Suprapubic skin (tissue), 4 donors: ENCODE measurements around the gene KRT78. TPM values are rescaled to one million over a fixed set of nuclear protein-coding genes. Genes with fewer than 3 reads are reported as not detected.
"Not testable (repeated sequence)": the region's sequence is repeated elsewhere in the genome, so short reads cannot be mapped to it uniquely, and the experiment has no call there.

Experiments
- DNase-seq, 2 donors: peaks; one replicate each; pipeline ENCODE4 v3.0.0-alpha.2; 2019; ENCODE audit warnings: low spot score in 2 of 2
- H3K27ac ChIP-seq: fragments of 200-600 bp; sonication (generic); one replicate; pipeline ENCODE4 v1.5.1; 2019
- H3K27me3 ChIP-seq: fragments of 200-600 bp; sonication (generic); one replicate; pipeline ENCODE4 v1.5.1; 2019
- H3K36me3 ChIP-seq: fragments of 200-600 bp; sonication (generic); one replicate; pipeline ENCODE4 v1.5.1; 2019
- H3K4me1 ChIP-seq: fragments of 200-600 bp; sonication (generic); one replicate; pipeline ENCODE4 v1.5.1; 2019
- H3K4me3 ChIP-seq: fragments of 200-600 bp; sonication (generic); one replicate; pipeline ENCODE4 v1.5.1; 2019; ENCODE audit warnings: mild to moderate bottlenecking
- H3K9me3 ChIP-seq: fragments of 200-600 bp; sonication (generic); one replicate; pipeline ENCODE4 v1.5.1; 2019
- CTCF ChIP-seq, 2 donors: fragments of 200-600 bp in 1 of 2; fragments of 450-650 bp in 1 of 2; sonication (generic) in 1 of 2; IDR thresholded peaks; one replicate each; pipeline ENCODE4 v1.5.1; 2016 to 2019; ENCODE audit warnings: antibody characterized with exemption in 2 of 2, mild to moderate bottlenecking in 1 of 2, moderate library complexity in 1 of 2
- EP300 ChIP-seq: sonication (generic); formaldehyde crosslinking; IDR thresholded peaks from one replicate; pipeline ENCODE4 v1.6.1; 2017; ENCODE audit warnings: antibody characterized with exemption
- POLR2A ChIP-seq, 2 donors: fragments of 450-650 bp; IDR thresholded peaks; one replicate each; pipeline ENCODE4 v1.6.1; 2017; ENCODE audit warnings: antibody characterized with exemption in 2 of 2, mild to moderate bottlenecking in 2 of 2, moderate library complexity in 2 of 2
- POLR2AphosphoS5 ChIP-seq, 3 donors: sonication (generic); formaldehyde crosslinking; IDR thresholded peaks; one replicate each; pipeline ENCODE4 v1.6.1; 2017; ENCODE audit warnings: antibody characterized with exemption in 3 of 3
- WGBS: methylation state at CpG from one replicate; pipeline ENCODE4 v1.1.5; 2018; 5-methylcytosine and 5-hydroxymethylcytosine counted together
- total RNA-seq, 4 donors: library from RNA; depleted of rRNA; stranded (reverse); fragments of >200 nt; gene quantifications; one replicate each; pipeline ENCODE4 v1.1.0, GENCODE V29; 2016

KRT78 gene
- total RNA-seq, 4 donors from 2014 or later, result 48.9 to 115 (median 80.0) TPM

- H3K9me3 ChIP-seq, result no peaks in the 10 kb centered on the region
- WGBS, result 77% methylated on average over 7 of the region's 7 CpGs
- H3K27ac ChIP-seq, result no peak overlapping the region
- H3K4me1 ChIP-seq, result no peaks in the 10 kb centered on the region
- H3K36me3 ChIP-seq, result no peaks in the 10 kb centered on the region
- no peak overlapping the region for H3K4me3 ChIP-seq
- DNase-seq, result no peak
- H3K27me3 ChIP-seq, result peaks cover 4% of the 10 kb centered on the region
- TF ChIP-seq POLR2A (IDR thresholded peaks at IDR 0.05) (no peak), CTCF (IDR thresholded peaks at IDR 0.05) (no peak), POLR2AphosphoS5 (IDR thresholded peaks at IDR 0.05) (no peak), EP300 (no peak)
Observed at GRCh38 chr12:52892207-52892852, 43.5 kb upstream of the KRT78 start.

GRCh38 chr12:52891044-52891443 is 42.2 kb upstream of the KRT78 start:
- H3K9me3 ChIP-seq, result no peaks in the 10 kb centered on the region
- no peaks in the 10 kb centered on the region for H3K36me3 ChIP-seq
- H3K27me3 ChIP-seq, result peaks cover 4% of the 10 kb centered on the region
- no peaks in the 10 kb centered on the region for H3K4me1 ChIP-seq
- 72% methylated on average over 2 of the region's 2 CpGs for WGBS
- TF ChIP-seq POLR2A (IDR thresholded peaks at IDR 0.05), result no peak
- no peak for TF ChIP-seq EP300
- no peak for TF ChIP-seq POLR2AphosphoS5 (IDR thresholded peaks at IDR 0.05)
- no peak for TF ChIP-seq CTCF (IDR thresholded peaks at IDR 0.05)
- no peak for DNase-seq
- H3K4me3 ChIP-seq, result no peak overlapping the region
- H3K27ac ChIP-seq, result no peak overlapping the region

- no peaks in the 10 kb centered on the region for H3K9me3 ChIP-seq
- no peaks in the 10 kb centered on the region for H3K4me1 ChIP-seq
- no peak overlapping the region for H3K4me3 ChIP-seq
- H3K27ac ChIP-seq, result no peak overlapping the region
- H3K27me3 ChIP-seq, result no peaks in the 10 kb centered on the region
- DNase-seq, result no peak
- H3K36me3 ChIP-seq, result no peaks in the 10 kb centered on the region
- TF ChIP-seq CTCF (IDR thresholded peaks at IDR 0.05), result no peak
- TF ChIP-seq POLR2A (IDR thresholded peaks at IDR 0.05), result no peak
- TF ChIP-seq EP300, result no peak
- TF ChIP-seq POLR2AphosphoS5 (IDR thresholded peaks at IDR 0.05), result no peak
- 79% methylated on average over 3 of the region's 3 CpGs for WGBS
Observed at GRCh38 chr12:52890417-52890816, 41.6 kb upstream of the KRT78 start.

- no peaks in the 10 kb centered on the region for H3K27me3 ChIP-seq
- H3K4me3 ChIP-seq, result no peak overlapping the region
- H3K4me1 ChIP-seq, result peaks cover 5% of the 10 kb centered on the region
- H3K9me3 ChIP-seq, result no peaks in the 10 kb centered on the region
- 30% methylated on average over 13 of the region's 13 CpGs for WGBS
- H3K36me3 ChIP-seq, result no peaks in the 10 kb centered on the region
- H3K27ac ChIP-seq, result no peak overlapping the region
- TF ChIP-seq EP300 (no peak), POLR2A (IDR thresholded peaks at IDR 0.05) (no peak), CTCF (IDR thresholded peaks at IDR 0.05) (peak; percentile 85 to 91), POLR2AphosphoS5 (IDR thresholded peaks at IDR 0.05) (no peak)
- no peak for DNase-seq
Observed at GRCh38 chr12:52884526-52885293, 35.9 kb upstream of the KRT78 start.

- H3K36me3 ChIP-seq, H3K27me3 ChIP-seq, H3K9me3 ChIP-seq, H3K4me3 ChIP-seq, H3K27ac ChIP-seq, DNase-seq: not testable (repeated sequence)
- peaks cover 47% of the 10 kb centered on the region for H3K4me1 ChIP-seq
- WGBS, result 71% methylated on average over 8 of the region's 8 CpGs
Observed at GRCh38 chr12:52880499-52880898, 31.7 kb upstream of the KRT78 start.
